Measurements from ENCODE around the gene DDR1. TPM values are rescaled to one million over a fixed set of nuclear protein-coding genes. Genes with fewer than 3 reads are reported as not detected.
"Not testable (repeated sequence)": the region's sequence is repeated elsewhere in the genome, so short reads cannot be mapped to it uniquely, and the experiment has no call there.

Gene DDR1
- total RNA-seq, 6 experiments from 2014 or later: 3.2 to 9.9 (median 5.0) TPM

- Histone ChIP-seq H3K36me3 (no peaks in the 10 kb centered on the region), H3K27ac (no peak overlapping the region), H3K27me3 (no peaks in the 10 kb centered on the region), H3K4me3 (no peak overlapping the region), H3K9me3 (no peaks in the 10 kb centered on the region), H3K4me1 (no peaks in the 10 kb centered on the region)
- intact Hi-C loops (cut with DNase I): no loop called here
- ATAC-seq: no peak
- TF ChIP-seq POLR2A (IDR thresholded peaks at IDR 0.05): no peak
- TF ChIP-seq CTCF (IDR thresholded peaks at IDR 0.05): no peak
- 88% methylated on average over 3 of the region's 6 CpGs for WGBS (ENCODE audit: insufficient coverage, low coverage, low lambda C conversion rate, missing lambda C conversion rate)
- no peak for DNase-seq
Observed at GRCh38 chr6:30855429-30856075, 28.8 kb upstream of the DDR1 start.

- Histone ChIP-seq H3K9me3 (no peaks in the 10 kb centered on the region), H3K36me3 (no peaks in the 10 kb centered on the region), H3K27me3 (no peaks in the 10 kb centered on the region), H3K27ac (no peak overlapping the region), H3K4me1 (no peaks in the 10 kb centered on the region), H3K4me3 (no peak overlapping the region)
- intact Hi-C loops (cut with DNase I): no loop called here
- 56% methylated on average over 3 of the region's 5 CpGs for WGBS (ENCODE audit: insufficient coverage, low coverage, low lambda C conversion rate, missing lambda C conversion rate)
- no peak for DNase-seq
- ATAC-seq: no peak
- TF ChIP-seq CTCF (IDR thresholded peaks at IDR 0.05) (no peak), POLR2A (IDR thresholded peaks at IDR 0.05) (no peak)
Observed at GRCh38 chr6:30857112-30857511, 27.2 kb upstream of the DDR1 start.

- no peak for DNase-seq
- WGBS (ENCODE audit: insufficient coverage, low coverage, low lambda C conversion rate, missing lambda C conversion rate): 37% methylated on average over 5 of the region's 5 CpGs
Observed at GRCh38 chr6:30857549-30857948, 26.8 kb upstream of the DDR1 start.

GRCh38 chr6:30859726-30860125, 24.6 kb upstream of the DDR1 start:
- intact Hi-C loops (cut with DNase I); DNase-seq; H3K36me3 ChIP-seq; H3K4me3 ChIP-seq; H3K27me3 ChIP-seq; H3K9me3 ChIP-seq; H3K4me1 ChIP-seq; H3K27ac ChIP-seq; ATAC-seq: not testable (repeated sequence)
- no CpG with 5 or more reads among the region's 4 CpGs for WGBS (ENCODE audit: insufficient coverage, low coverage, low lambda C conversion rate, missing lambda C conversion rate)

More at GRCh38 chr6:30857549-30857948, 26.8 kb upstream of the DDR1 start:
- no peak for ATAC-seq
- no peaks in the 10 kb centered on the region for H3K4me1 ChIP-seq
- no peaks in the 10 kb centered on the region for H3K9me3 ChIP-seq
- H3K36me3 ChIP-seq: no peaks in the 10 kb centered on the region
- no peaks in the 10 kb centered on the region for H3K27me3 ChIP-seq
- H3K4me3 ChIP-seq: no peak overlapping the region
- TF ChIP-seq POLR2A (IDR thresholded peaks at IDR 0.05) (no peak), CTCF (IDR thresholded peaks at IDR 0.05) (no peak)
- H3K27ac ChIP-seq: no peak overlapping the region
- intact Hi-C loops (cut with DNase I): no loop called here

GRCh38 chr6:30861257-30862048, 22.9 kb upstream of the DDR1 start:
- H3K27me3 ChIP-seq: no peaks in the 10 kb centered on the region
- WGBS (ENCODE audit: insufficient coverage, low coverage, low lambda C conversion rate, missing lambda C conversion rate): 81% methylated on average over 3 of the region's 3 CpGs
- no peak overlapping the region for H3K4me3 ChIP-seq
- no peaks in the 10 kb centered on the region for H3K9me3 ChIP-seq
- intact Hi-C loops (cut with DNase I): no loop called here
- no peak for DNase-seq
- no peaks in the 10 kb centered on the region for H3K4me1 ChIP-seq
- no peak overlapping the region for H3K27ac ChIP-seq
- no peak for ATAC-seq
- TF ChIP-seq POLR2A (IDR thresholded peaks at IDR 0.05) (no peak), CTCF (IDR thresholded peaks at IDR 0.05) (no peak)
- H3K36me3 ChIP-seq: no peaks in the 10 kb centered on the region
